ENCODE measurements around the gene PCYT1A. TPM values are rescaled to one million over a fixed set of nuclear protein-coding genes. Genes with fewer than 3 reads are reported as not detected.
A peak's percentile ranks its signal among the peaks of the same experiment; 100 is the strongest.
"Not testable (repeated sequence)": the region's sequence is repeated elsewhere in the genome, so short reads cannot be mapped to it uniquely, and the experiment has no call there.

Gene PCYT1A
- total RNA-seq, 1 donor from 2014 or later = 57.0 TPM

- peaks cover 20% of the 10 kb centered on the region for H3K4me1 Mint-ChIP-seq (ENCODE audit: low read depth)
- H3K4me3 Mint-ChIP-seq = no peak overlapping the region
- no peak overlapping the region for H3K27ac Mint-ChIP-seq
- no peaks in the 10 kb centered on the region for H3K9me3 Mint-ChIP-seq
- H3K27me3 Mint-ChIP-seq (ENCODE audit: insufficient read depth) = peaks cover 6% of the 10 kb centered on the region
- no peak for DNase-seq (ENCODE audit: low spot score)
- no peaks in the 10 kb centered on the region for H3K36me3 Mint-ChIP-seq (ENCODE audit: low read depth)
- intact Hi-C loops (cut with micrococcal nuclease) = no loop called here
These were observed 72.6 kb downstream of the PCYT1A start for GRCh38 chr3:196214783-196215441.

GRCh38 chr3:196210673-196211556, 76.6 kb downstream of the PCYT1A start, which contains the start of gene ZDHHC19:
ZDHHC19 (minus strand) TSS chr3:196211400; CDS start chr3:196211315, 85 bp downstream.
- no peaks in the 10 kb centered on the region for H3K9me3 Mint-ChIP-seq

GRCh38 chr3:196209944-196210672, 77.4 kb downstream of the PCYT1A start:
- not testable (repeated sequence) for H3K9me3 Mint-ChIP-seq; DNase-seq (ENCODE audit: low spot score); H3K27me3 Mint-ChIP-seq (ENCODE audit: insufficient read depth); H3K36me3 Mint-ChIP-seq (ENCODE audit: low read depth); H3K4me3 Mint-ChIP-seq; H3K4me1 Mint-ChIP-seq (ENCODE audit: low read depth); H3K27ac Mint-ChIP-seq
- intact Hi-C loops (cut with micrococcal nuclease) = loop anchor here (5.0 to 10.0 kb wide), 4 partner anchors 248 to 1443 kb away; partner anchors contain the start of gene TNK2

More at GRCh38 chr3:196210673-196211556, 76.6 kb downstream of the PCYT1A start, which contains the start of gene ZDHHC19:
- DNase-seq (ENCODE audit: low spot score) = no peak
- Mint-ChIP-seq H3K27me3 (ENCODE audit: insufficient read depth) (peaks cover 7% of the 10 kb centered on the region), H3K27ac (no peak within 1 kb of the TSS), H3K4me3 (no peak within 1 kb of the TSS), H3K4me1 (ENCODE audit: low read depth) (peaks cover 4% of the 10 kb centered on the region), H3K36me3 (ENCODE audit: low read depth) (no peaks in the 10 kb centered on the region)
- intact Hi-C loops (cut with micrococcal nuclease) = no loop called here

DNA sequence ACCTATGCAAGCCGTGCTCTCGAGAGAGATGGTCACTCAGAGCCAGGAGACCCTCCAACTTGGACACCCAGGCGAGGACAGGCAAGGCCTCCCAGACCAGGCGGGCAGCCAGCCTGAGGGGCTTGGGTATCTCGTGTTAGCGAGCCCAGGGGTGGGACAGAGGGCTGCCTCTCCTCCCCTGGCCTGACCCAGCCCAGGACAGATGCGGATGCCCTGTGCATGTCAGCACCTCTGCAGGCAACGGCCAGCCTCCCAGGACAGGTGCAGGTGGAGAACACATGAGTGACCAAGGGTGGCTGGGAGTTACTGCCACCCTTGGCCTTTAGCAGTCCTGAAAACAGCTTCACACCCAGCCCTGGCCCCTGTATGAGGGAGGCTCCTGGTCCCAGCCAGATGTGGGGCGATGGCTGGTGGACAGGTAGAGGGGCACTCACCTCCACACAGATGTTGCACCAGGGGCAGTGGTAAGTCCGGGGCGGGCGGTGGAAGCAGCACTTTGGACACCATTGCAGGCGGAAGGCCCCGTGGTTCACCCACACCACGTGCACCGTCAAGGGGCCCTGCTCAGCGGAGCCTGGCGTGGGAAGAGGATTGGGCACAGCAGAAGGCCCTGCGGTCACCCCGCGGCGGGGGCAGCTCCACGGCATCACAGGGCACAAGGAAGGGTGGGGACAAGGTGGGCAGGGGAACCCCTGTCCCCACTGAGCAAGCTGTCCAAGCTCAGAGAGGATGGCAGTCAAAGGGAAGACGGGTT, 78.4 kb downstream of the PCYT1A start:
- no peaks in the 10 kb centered on the region for H3K9me3 Mint-ChIP-seq
- H3K4me3 Mint-ChIP-seq = no peak overlapping the region
- peaks cover 4% of the 10 kb centered on the region for H3K4me1 Mint-ChIP-seq (ENCODE audit: low read depth)
- intact Hi-C loops (cut with micrococcal nuclease) = loop anchor here (5.0 to 10.0 kb wide), 4 partner anchors 247 to 1442 kb away; partner anchors contain the start of gene TNK2
- peaks cover 12% of the 10 kb centered on the region for H3K27me3 Mint-ChIP-seq (ENCODE audit: insufficient read depth)
- H3K27ac Mint-ChIP-seq = no peak overlapping the region
- no peak for DNase-seq (ENCODE audit: low spot score)
- no peaks in the 10 kb centered on the region for H3K36me3 Mint-ChIP-seq (ENCODE audit: low read depth)

- Mint-ChIP-seq H3K27me3 (ENCODE audit: insufficient read depth) (peaks cover 14% of the 10 kb centered on the region), H3K27ac (peak overlapping the region; percentile 69), H3K4me3 (peak overlapping the region; percentile 80), H3K4me1 (ENCODE audit: low read depth) (peaks cover 4% of the 10 kb centered on the region), H3K36me3 (ENCODE audit: low read depth) (no peaks in the 10 kb centered on the region), H3K9me3 (no peaks in the 10 kb centered on the region)
- intact Hi-C loops (cut with micrococcal nuclease) = loop anchor here (5.0 to 10.0 kb wide), 4 partner anchors 246 to 1441 kb away; partner anchors contain the start of gene TNK2
- DNase-seq (ENCODE audit: low spot score) = no peak
These were observed 79.5 kb downstream of the PCYT1A start for GRCh38 chr3:196207833-196208607.

DNA sequence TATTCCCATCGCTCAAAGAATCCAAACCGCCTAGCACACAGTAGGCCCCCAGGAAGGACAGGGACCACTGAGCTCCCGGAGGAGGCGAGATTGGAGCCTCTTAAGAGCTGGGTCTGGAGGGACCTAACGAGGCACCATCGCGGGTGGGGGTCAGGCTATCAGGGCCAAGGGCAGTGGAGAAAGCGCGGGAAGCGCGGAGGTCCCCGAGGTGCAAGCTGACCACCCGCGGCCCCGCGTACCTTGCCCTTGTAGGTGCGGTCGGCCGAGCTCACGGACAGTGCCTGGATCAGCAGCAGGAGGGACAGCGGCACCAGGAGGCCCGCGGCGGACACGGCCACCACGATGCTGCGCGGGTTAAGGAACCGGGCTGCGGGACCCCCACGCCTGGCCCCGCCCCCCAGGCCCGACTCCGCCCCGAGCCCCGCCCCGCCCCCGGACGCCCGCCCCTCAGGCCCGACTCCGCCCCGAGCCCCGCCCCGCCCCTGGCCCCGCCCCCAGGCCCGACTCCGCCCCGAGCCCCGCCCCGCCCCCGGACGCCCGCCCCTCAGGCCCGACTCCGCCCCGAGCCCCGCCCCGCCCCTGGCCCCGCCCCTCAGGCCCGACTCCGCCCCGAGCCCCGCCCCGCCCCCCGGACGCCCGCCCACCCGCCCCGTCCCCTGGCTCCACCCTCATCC, 80.2 kb downstream of the PCYT1A start:
- intact Hi-C loops (cut with micrococcal nuclease) = loop anchor here (5.0 to 10.0 kb wide), 4 partner anchors 245 to 1440 kb away; partner anchors contain the start of gene TNK2
- H3K4me1 Mint-ChIP-seq (ENCODE audit: low read depth) = peaks cover 4% of the 10 kb centered on the region
- no peaks in the 10 kb centered on the region for H3K9me3 Mint-ChIP-seq
- H3K27me3 Mint-ChIP-seq (ENCODE audit: insufficient read depth) = peaks cover 14% of the 10 kb centered on the region
- H3K4me3 Mint-ChIP-seq = peak overlapping the region; percentile 80
- DNase-seq (ENCODE audit: low spot score) = no peak
- H3K27ac Mint-ChIP-seq = no peak overlapping the region
- H3K36me3 Mint-ChIP-seq (ENCODE audit: low read depth) = no peaks in the 10 kb centered on the region

DNA sequence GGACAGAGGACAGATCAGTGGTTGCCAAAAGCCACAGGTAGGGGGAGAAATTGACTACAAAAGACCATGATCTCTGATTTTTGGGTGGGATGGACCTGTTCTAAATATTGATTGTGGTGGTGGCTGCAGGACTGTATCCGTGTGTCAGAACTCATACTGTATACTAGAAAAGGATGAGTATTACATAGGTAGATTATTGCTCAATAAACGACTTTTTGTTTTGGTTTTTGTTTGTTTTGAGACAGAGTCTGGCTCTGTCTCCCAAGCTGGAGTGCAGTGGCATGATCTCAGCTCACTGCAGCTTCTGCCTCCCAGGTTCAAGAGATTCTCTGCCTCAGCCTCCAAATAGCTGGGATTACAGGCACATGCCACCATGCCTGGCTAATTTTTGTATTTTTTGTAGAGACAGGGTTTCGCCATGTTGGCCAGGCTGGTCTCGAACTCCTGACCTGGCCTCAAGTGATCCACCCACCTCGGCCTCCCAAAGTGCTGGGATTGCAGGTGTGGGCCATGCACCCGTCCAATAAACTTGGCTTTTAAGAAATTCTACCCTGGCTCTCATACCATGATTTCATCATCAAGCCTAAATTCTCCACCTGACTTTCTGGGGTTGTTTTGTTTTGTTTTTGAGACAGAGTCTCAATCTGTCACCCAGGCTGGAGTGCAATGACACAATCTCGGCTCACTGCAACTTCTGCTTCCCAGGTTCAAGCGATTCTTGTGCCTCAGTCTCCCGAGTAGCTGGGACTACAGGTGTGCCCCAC, 81.9 kb downstream of the PCYT1A start:
- not testable (repeated sequence) for H3K9me3 Mint-ChIP-seq; H3K4me3 Mint-ChIP-seq; H3K4me1 Mint-ChIP-seq (ENCODE audit: low read depth); H3K36me3 Mint-ChIP-seq (ENCODE audit: low read depth); H3K27ac Mint-ChIP-seq; DNase-seq (ENCODE audit: low spot score)
- intact Hi-C loops (cut with micrococcal nuclease) = loop anchor here (5.0 to 10.0 kb wide), 4 partner anchors 243 to 1438 kb away; partner anchors contain the start of gene TNK2
- H3K27me3 Mint-ChIP-seq (ENCODE audit: insufficient read depth) = peaks cover 14% of the 10 kb centered on the region

DNA sequence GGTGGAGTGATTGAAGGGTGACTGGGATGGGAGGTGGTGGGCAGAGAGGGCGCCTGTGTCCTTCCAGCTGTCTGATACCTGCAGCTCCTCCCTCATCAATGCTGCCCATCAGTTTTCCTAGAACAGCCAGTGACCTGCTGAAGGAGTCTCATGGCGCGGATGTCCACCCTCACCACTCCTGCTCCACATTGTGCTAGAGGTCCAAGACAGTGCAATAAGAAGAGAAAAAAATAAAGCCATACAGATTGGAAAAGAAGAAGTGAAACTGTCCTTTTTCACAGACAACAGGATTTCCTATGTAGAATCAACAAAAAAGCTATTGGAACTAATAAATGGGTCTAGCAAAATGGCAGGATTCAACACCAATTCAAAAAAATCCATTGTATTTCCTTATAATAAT, 83.7 kb downstream of the PCYT1A start:
- intact Hi-C loops (cut with micrococcal nuclease) = loop anchor here (10.0 kb wide), 1 partner anchor 519 kb away; no protein-coding TSS in a partner anchor
- H3K27ac Mint-ChIP-seq = no peak overlapping the region
- H3K36me3 Mint-ChIP-seq (ENCODE audit: low read depth) = no peaks in the 10 kb centered on the region
- H3K4me3 Mint-ChIP-seq = no peak overlapping the region
- H3K4me1 Mint-ChIP-seq (ENCODE audit: low read depth) = peaks cover 4% of the 10 kb centered on the region
- peaks cover 11% of the 10 kb centered on the region for H3K27me3 Mint-ChIP-seq (ENCODE audit: insufficient read depth)
- DNase-seq (ENCODE audit: low spot score) = no peak
- no peaks in the 10 kb centered on the region for H3K9me3 Mint-ChIP-seq

- no peak for DNase-seq (ENCODE audit: low spot score)
- H3K4me1 Mint-ChIP-seq (ENCODE audit: low read depth) = no peaks in the 10 kb centered on the region
- intact Hi-C loops (cut with micrococcal nuclease) = loop anchor here (10.0 kb wide), 1 partner anchor 518 kb away; no protein-coding TSS in a partner anchor
- no peaks in the 10 kb centered on the region for H3K36me3 Mint-ChIP-seq (ENCODE audit: low read depth)
- H3K27me3 Mint-ChIP-seq (ENCODE audit: insufficient read depth) = peaks cover 7% of the 10 kb centered on the region
- H3K4me3 Mint-ChIP-seq = no peak overlapping the region
- H3K27ac Mint-ChIP-seq = no peak overlapping the region
- H3K9me3 Mint-ChIP-seq = no peaks in the 10 kb centered on the region
These were observed 85.0 kb downstream of the PCYT1A start for GRCh38 chr3:196202516-196202970.
